GM18909 (cell line): ENCODE results near the gene BRD4.
"Not testable (repeated sequence)": the region's sequence is repeated elsewhere in the genome, so short reads cannot be mapped to it uniquely, and the experiment has no call there.

Experiments used
- ATAC-seq: cut with Tn5 transposase; IDR thresholded peaks from one replicate; pipeline ENCODE4 v1.9.1; 2021; ENCODE audit warnings: mild to moderate bottlenecking; ENCODE audit not compliant: unreplicated experiment, poor library complexity

Gene BRD4

GRCh38 chr19:15363048-15363447, 30.7 kb upstream of the BRD4 start:
- ATAC-seq, result not testable (repeated sequence)

- not testable (repeated sequence) for ATAC-seq
Observed at GRCh38 chr19:15360015-15360414, 27.7 kb upstream of the BRD4 start.

- no peak for ATAC-seq
Observed at GRCh38 chr19:15358918-15359317, 26.6 kb upstream of the BRD4 start.

- no peak for ATAC-seq
Observed at GRCh38 chr19:15357906-15358305, 25.6 kb upstream of the BRD4 start.

- no peak for ATAC-seq
Observed at GRCh38 chr19:15354566-15355296, 22.4 kb upstream of the BRD4 start.

- ATAC-seq, result no peak
Observed at GRCh38 chr19:15353908-15354307, 21.6 kb upstream of the BRD4 start.

GRCh38 chr19:15352535-15352934, 20.2 kb upstream of the BRD4 start:
- not testable (repeated sequence) for ATAC-seq

GRCh38 chr19:15341328-15341727, 9.0 kb upstream of the BRD4 start:
- ATAC-seq, result not testable (repeated sequence)

- no peak for ATAC-seq
Observed at GRCh38 chr19:15340086-15340485, 7.7 kb upstream of the BRD4 start.

- ATAC-seq, result no peak
Observed at GRCh38 chr19:15337202-15337601, 4.9 kb upstream of the BRD4 start.

- not testable (repeated sequence) for ATAC-seq
Observed at GRCh38 chr19:15335992-15336391, 3.7 kb upstream of the BRD4 start.

- ATAC-seq, result peak; percentile 33
Observed at GRCh38 chr19:15331419-15332310, 674 bp downstream of the BRD4 start.

- ATAC-seq, result no peak
Observed at GRCh38 chr19:15330801-15331418, 1.4 kb downstream of the BRD4 start.

- ATAC-seq, result no peak
Observed at GRCh38 chr19:15328312-15328711, 4.0 kb downstream of the BRD4 start.

GRCh38 chr19:15324791-15325519, 7.4 kb downstream of the BRD4 start:
- no peak for ATAC-seq

GRCh38 chr19:15323496-15324235, 8.7 kb downstream of the BRD4 start:
- no peak for ATAC-seq

- no peak for ATAC-seq
Observed at GRCh38 chr19:15321739-15322138, 10.6 kb downstream of the BRD4 start.

GRCh38 chr19:15320116-15320515, 12.2 kb downstream of the BRD4 start:
- ATAC-seq, result no peak

GRCh38 chr19:15318241-15318691, 14.1 kb downstream of the BRD4 start:
- no peak for ATAC-seq
